HG03196 (cell line): ENCODE measurements around the gene DNMT1.
"Not testable (repeated sequence)": the region's sequence is repeated elsewhere in the genome, so short reads cannot be mapped to it uniquely, and the experiment has no call there.

ENCODE experiments used
- ATAC-seq: cut with Tn5 transposase; IDR thresholded peaks from one replicate; pipeline ENCODE4 v1.9.1; 2021; ENCODE audit not compliant: unreplicated experiment

Gene DNMT1

DNA sequence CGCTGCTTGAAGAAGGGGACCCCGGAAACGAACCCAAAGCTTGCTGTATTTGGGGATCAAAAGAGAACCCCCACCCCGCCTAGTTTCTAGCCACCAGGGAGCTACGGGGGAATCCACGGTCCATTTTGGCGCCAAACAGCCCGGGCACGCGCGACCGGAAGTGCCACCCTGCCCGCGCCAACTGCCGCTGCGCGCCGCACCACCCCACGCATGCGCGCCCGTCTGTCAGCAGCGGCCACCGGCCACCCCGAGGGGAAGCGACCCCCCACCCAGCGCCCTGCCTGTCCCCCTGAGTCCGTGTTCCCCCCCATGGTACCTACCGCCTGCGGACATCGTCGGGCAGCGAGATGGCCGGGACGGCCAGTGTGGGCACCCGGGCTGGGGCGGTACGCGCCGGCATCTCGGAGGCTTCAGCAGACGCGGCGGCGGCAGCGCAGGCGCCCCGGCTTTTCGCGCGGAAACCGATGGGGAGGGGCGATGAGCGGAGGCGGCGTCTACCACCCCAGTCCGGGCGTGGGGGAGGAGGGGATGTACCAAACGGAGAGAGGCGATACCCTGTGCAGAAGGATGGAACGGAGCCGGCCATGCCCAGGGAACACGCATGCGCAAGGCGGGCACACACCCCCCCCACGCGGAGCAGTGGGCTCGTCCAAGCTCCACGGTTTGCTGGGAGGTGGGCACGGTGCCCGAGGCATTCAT is at the start of gene DNMT1:
Gene DNMT1 (minus strand): TSS at position 454 of the 699 bp plus-strand sequence. CDS start 54 bp downstream, at position 400.
- ATAC-seq, result peak; percentile 85

DNA sequence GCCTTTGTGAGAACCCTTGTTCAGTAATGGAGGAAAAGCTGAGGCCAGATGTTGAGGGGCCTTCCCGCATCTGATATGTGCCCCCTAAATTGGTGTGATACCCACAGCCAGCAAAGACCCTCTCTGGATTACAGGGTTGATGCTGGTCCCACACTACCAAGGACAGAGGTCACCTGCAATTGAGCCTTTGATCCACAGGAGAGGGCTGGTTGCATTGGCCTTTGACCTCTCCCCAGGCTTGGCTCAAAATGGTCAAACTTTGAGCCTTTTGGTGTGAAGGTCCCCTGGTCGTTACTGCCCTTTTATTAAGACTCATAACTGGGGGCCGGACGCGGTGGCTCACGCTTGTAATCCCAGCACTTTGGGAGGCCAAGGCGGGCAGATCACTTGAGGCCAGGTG is 48.9 kb upstream of the DNMT1 start:
- ATAC-seq, result no peak

GRCh38 chr19:10241826-10242449 is 47.2 kb upstream of the DNMT1 start:
- not testable (repeated sequence) for ATAC-seq

GRCh38 chr19:10238172-10238783 is 43.5 kb upstream of the DNMT1 start:
- no peak for ATAC-seq

- ATAC-seq, result no peak
These were observed 42.9 kb upstream of the DNMT1 start for GRCh38 chr19:10237702-10238101.

DNA sequence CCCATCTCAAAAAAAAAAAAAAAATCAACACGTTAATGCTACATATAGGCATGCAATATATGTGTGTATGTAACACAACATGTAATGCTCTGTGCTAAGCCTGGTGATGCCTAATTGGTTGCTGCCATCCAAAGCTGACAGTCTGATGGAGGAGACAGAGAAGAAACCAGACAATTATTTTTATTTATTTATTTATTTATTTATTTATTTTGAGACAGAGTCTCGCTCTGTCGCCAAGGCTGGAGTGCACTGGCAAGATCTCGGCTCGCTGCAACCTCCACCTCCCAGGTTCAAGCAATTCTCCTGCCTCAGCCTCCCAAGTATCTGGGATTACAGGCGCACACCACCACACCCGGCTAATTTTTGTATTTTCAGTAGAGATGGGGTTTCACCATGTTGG is 40.7 kb upstream of the DNMT1 start:
- not testable (repeated sequence) for ATAC-seq

DNA sequence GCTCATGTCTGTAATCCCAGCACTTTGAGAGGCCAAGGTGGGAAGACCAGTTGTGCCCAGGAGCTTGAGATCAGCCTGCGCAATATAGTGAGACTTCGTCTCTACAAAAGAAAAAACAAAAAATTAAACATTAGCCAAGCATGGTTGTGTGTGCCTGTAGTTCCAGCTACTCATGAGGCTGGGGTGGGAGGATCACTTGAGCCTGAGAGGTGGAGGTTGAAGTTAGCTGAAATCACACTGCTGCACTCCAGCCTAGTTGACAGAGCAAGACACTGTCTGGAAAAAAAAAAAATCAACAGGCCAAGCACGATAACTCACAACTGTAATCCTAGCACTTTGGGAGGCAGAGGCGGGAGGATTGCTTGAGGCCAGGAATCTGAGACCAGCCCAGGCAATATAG is 40.2 kb upstream of the DNMT1 start:
- no peak for ATAC-seq

GRCh38 chr19:10233946-10234345 is 39.2 kb upstream of the DNMT1 start:
- ATAC-seq, result no peak

GRCh38 chr19:10231612-10232228 is 37.0 kb upstream of the DNMT1 start:
- no peak for ATAC-seq

DNA sequence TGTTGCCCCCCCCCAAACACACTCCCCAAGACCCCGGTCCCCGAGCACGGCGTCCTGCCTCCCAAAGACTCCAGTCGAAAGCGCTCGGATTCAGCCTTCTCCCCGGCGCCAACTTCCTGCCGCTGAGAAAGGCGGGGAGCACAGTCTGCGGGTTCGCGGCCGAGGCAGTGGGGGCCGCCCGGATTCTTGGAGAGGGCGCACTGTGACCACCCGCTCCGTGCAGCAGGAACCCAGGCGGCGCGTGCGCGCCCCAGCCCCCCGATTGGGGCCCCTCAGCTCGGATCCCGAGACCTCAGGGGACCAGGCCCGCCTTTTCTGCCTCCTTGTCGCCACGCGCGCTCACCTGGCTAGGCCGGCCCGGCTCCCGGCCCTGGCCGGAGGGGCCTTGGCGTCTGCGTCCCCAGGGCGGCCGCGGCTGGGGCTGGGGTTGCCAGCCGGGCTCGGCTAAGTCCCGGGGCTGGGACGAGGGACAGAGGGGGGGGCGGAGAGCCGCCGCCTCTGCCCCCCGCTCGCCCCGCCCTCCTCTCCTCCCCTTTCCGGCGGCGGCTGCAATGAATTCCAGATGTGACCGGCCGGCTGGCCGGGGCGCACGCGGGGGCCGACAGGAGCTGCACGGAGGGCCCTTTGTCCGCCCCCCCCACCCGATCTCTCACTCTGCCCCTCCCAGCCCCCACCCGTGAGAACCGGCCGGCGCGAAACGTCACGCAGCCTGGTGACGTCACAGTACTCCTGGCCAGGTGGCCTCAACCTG is 36.3 kb upstream of the DNMT1 start, which contains the start of gene S1PR2:
Gene S1PR2 (minus strand): TSS at position 471 of the 751 bp plus-strand sequence. CDS start 6,426 bp downstream, outside the sequence.
- peak; percentile 37 for ATAC-seq

GRCh38 chr19:10230173-10230860 is 35.6 kb upstream of the DNMT1 start:
- ATAC-seq, result no peak

DNA sequence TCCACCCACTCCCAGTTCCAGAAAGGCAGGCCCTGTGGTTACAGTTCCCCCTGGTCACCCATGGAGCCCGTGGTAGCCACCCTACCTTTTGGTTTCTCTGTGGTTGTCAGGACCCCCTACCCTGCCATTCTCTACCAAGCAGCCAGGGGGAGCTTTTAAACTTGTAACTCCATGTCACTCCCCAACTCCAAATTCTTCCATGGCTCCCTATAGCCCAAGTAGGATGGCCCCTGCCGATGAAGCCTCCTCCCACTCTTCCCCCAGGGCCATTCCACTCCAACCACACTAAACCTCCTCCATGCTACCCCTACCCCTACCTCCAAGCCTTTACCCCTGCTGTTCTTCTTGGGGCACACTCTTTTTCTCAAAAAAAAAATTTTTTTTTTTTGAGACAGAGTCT is 34.2 kb upstream of the DNMT1 start:
- ATAC-seq, result no peak

GRCh38 chr19:10228393-10228792 is 33.6 kb upstream of the DNMT1 start:
- ATAC-seq, result no peak

DNA sequence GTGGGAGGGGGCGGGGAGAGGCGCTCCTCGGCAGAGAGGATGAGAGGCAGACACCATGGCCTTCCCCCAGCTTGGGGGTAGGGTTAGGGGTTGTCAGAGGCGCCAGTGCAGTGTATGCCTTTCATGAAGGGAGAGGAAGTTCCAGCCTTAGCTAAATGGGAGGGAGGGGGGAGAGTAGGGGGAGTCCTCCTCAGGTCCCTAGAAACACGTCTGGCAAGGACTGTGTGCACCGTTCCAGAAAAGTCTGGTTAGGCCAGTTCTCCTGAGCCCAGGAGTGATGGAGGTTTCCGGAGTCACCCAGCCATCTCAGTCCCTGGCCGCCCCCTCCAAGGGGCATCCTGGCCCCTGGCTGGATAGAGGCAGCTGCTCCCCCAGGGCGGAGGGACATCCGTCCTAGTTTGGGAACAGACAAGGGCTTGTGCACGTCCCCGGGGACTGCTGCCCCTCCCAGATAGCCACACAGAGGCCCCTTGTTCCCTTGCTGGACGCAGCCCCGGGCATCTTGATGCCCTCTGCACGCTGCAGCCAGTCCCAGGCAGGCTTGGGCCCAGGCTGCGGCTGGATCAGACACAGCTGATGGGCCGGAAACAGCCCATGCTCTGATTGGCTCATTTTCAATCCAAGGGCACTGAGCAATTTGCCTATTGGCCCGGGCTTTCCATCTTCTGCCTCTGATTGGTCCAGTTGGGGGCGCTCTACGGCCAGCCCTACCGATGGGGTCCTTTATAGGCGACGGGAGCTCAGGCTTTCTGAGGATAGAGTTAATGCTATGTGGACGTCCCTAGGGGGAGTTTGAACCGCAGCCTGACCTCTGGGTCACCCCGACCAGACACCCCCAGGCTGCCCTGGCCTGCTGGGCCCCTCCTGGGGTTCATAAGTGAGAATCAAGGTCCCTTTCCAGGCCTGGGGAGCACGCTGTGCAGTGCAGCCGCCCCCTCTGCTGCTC is 32.5 kb upstream of the DNMT1 start:
- ATAC-seq, result no peak

GRCh38 chr19:10226376-10227025 is 31.7 kb upstream of the DNMT1 start:
- ATAC-seq, result no peak

GRCh38 chr19:10226021-10226375 is 31.2 kb upstream of the DNMT1 start:
- ATAC-seq, result no peak

DNA sequence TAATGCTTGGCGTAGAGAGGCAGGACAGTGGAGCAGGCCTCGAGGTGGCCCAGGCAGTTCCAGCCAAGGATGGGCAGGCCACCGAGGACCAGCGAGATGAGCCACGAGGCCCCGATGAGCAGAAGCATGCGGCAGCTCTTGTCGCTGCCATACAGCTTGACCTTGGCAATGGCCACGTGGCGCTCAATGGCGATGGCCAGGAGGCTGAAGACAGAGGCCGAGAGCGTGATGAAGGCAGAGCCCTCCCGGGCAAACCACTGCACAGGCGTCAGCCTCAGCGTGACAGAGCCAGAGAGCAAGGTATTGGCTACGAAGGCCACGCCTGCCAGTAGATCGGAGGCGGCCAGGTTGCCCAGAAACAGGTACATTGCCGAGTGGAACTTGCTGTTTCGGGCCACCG is 29.6 kb upstream of the DNMT1 start:
- no peak for ATAC-seq

GRCh38 chr19:10223488-10224213 is 28.9 kb upstream of the DNMT1 start:
- ATAC-seq, result no peak
